Activated CD4-positive, CD25-positive, alpha-beta regulatory T cell treated with anti-CD3 and anti-CD28 coated beads, Interleukin-2, amount 50 U/mL, for 72 hours (primary cell): ENCODE measurements around the gene SERHL2.
"Not testable (repeated sequence)": the region's sequence is repeated elsewhere in the genome, so short reads cannot be mapped to it uniquely, and the experiment has no call there.

Experiments used
- DNase-seq: peaks from one replicate; pipeline ENCODE4 v3.0.0; 2021

SERHL2 gene

GRCh38 chr22:42553475-42554361 lies at the start of gene SERHL2:
Gene SERHL2 (plus strand): TSS chr22:42553956. CDS start chr22:42554021, 65 bp downstream.
- DNase-seq = peak; percentile 78

- DNase-seq = not testable (repeated sequence)
Observed at GRCh38 chr22:42508327-42508974, 45.3 kb upstream of the SERHL2 start.

- DNase-seq = not testable (repeated sequence)
Observed at GRCh38 chr22:42508975-42509364, 44.8 kb upstream of the SERHL2 start.

GRCh38 chr22:42509548-42509947 lies 44.2 kb upstream of the SERHL2 start:
- DNase-seq = no peak

- no peak for DNase-seq
Observed at GRCh38 chr22:42511401-42511891, 42.3 kb upstream of the SERHL2 start.

- DNase-seq = not testable (repeated sequence)
Observed at GRCh38 chr22:42512273-42512990, 41.3 kb upstream of the SERHL2 start.

- not testable (repeated sequence) for DNase-seq
Observed at GRCh38 chr22:42514331-42514730, 39.4 kb upstream of the SERHL2 start.

GRCh38 chr22:42515304-42515703 lies 38.5 kb upstream of the SERHL2 start:
- not testable (repeated sequence) for DNase-seq

GRCh38 chr22:42515896-42516295 lies 37.9 kb upstream of the SERHL2 start:
- DNase-seq = no peak

- not testable (repeated sequence) for DNase-seq
Observed at GRCh38 chr22:42517103-42517502, 36.7 kb upstream of the SERHL2 start.

GRCh38 chr22:42518638-42519524 lies 34.9 kb upstream of the SERHL2 start:
- DNase-seq = not testable (repeated sequence)

GRCh38 chr22:42519525-42520401 lies 34.0 kb upstream of the SERHL2 start, which contains the start of gene RRP7A:
Gene RRP7A (minus strand): TSS chr22:42519796. CDS start chr22:42519786, 10 bp downstream.
- peak; percentile 87 for DNase-seq

- DNase-seq = no peak
Observed at GRCh38 chr22:42521228-42521546, 32.6 kb upstream of the SERHL2 start.

GRCh38 chr22:42522546-42522945 lies 31.2 kb upstream of the SERHL2 start:
- no peak for DNase-seq

GRCh38 chr22:42528591-42529307 lies 25.0 kb upstream of the SERHL2 start:
- no peak for DNase-seq

- not testable (repeated sequence) for DNase-seq
Observed at GRCh38 chr22:42529435-42529834, 24.3 kb upstream of the SERHL2 start.

GRCh38 chr22:42531401-42532084 lies 22.2 kb upstream of the SERHL2 start:
- not testable (repeated sequence) for DNase-seq

- DNase-seq = no peak
Observed at GRCh38 chr22:42533638-42533977, 20.1 kb upstream of the SERHL2 start.

- DNase-seq = not testable (repeated sequence)
Observed at GRCh38 chr22:42535082-42535731, 18.5 kb upstream of the SERHL2 start.
